Endothelial cell of umbilical vein (primary cell): ENCODE results near the gene BEAN1. TPM values are rescaled to one million over a fixed set of nuclear protein-coding genes. Genes with fewer than 3 reads are reported as not detected.

Source experiments
- BruUV-seq: library from RNA; stranded (reverse); fragments of 400-500 nt; replicated peaks from 2 replicates; lab custom pipeline; 2021; lab: Mats Ljungman, UMichigan
- CTCF ChIA-PET: fragments of 300-600, 350-600 bp; sonication (Branson Sonifier 250); formaldehyde crosslinking; loops from one replicate; lab custom pipeline; 2021; ENCODE audit warnings: antibody characterized with exemption, inconsistent platforms; lab: Charles Lee
- POLR2A ChIA-PET: fragments of 300-600, 350-600 bp; sonication (Branson Sonifier 250); formaldehyde crosslinking; loops from one replicate; lab custom pipeline; 2021; ENCODE audit warnings: antibody characterized with exemption, inconsistent platforms; lab: Charles Lee
- DNase-seq: peaks from one replicate; pipeline ENCODE4 v3.0.0-alpha.2; 2011; ENCODE audit warnings: low read depth, low spot score
- FAIRE-seq: peaks from 2 replicates; lab custom pipeline; 2011; peaks lifted over from hg19 to GRCh38; lab: Jason Lieb, UNC
- H2AFZ ChIP-seq: 2 replicates; pipeline ENCODE4 v1.6.0; 2012; ENCODE audit warnings: low read depth, low read length, control low read depth, inconsistent platforms
- H3K27ac ChIP-seq: 2 replicates; pipeline ENCODE4 v1.5.1; 2011; ENCODE audit warnings: low read depth, mild to moderate bottlenecking, control low read depth, low read length, moderate library complexity; ENCODE audit not compliant: insufficient read depth
- H3K27me3 ChIP-seq, 2 experiments: 2 replicates each; pipeline versions ENCODE4 v1.6.0 to v1.6.1; 2011; ENCODE audit warnings: low read length in 2 of 2, mixed read lengths in 1 of 2; ENCODE audit not compliant: control insufficient read depth in 2 of 2, insufficient read depth in 2 of 2
- H3K36me3 ChIP-seq, 2 experiments: 2 replicates in 1 of 2; 3 replicates in 1 of 2; pipeline ENCODE4 v1.5.1; 2011; ENCODE audit warnings: low read length in 2 of 2, mild to moderate bottlenecking in 1 of 2, moderate library complexity in 1 of 2; ENCODE audit not compliant: control insufficient read depth in 2 of 2, insufficient read depth in 2 of 2; ENCODE audit errors: extremely low read depth in 1 of 2
- H3K4me1 ChIP-seq: 3 replicates; pipeline ENCODE4 v1.5.1; 2011; ENCODE audit warnings: mild to moderate bottlenecking, low read length; ENCODE audit not compliant: control insufficient read depth, insufficient read depth; ENCODE audit errors: extremely low read depth
- H3K4me2 ChIP-seq: 2 replicates; pipeline ENCODE4 v1.6.1; 2011; ENCODE audit warnings: low read length, control low read depth, mixed read lengths; ENCODE audit not compliant: insufficient read depth
- H3K4me3 ChIP-seq, 3 experiments: fragments of 200-600 bp in 1 of 3; sonication (generic), shearing (Covaris generic) in 1 of 3; replicated peaks in 1 of 3; 2 replicates each; pipeline ENCODE4 v1.5.1; 2011 to 2016; ENCODE audit warnings: control low read depth in 3 of 3, low read length in 3 of 3, mild to moderate bottlenecking in 2 of 3, inconsistent platforms in 1 of 3, low read depth in 1 of 3, moderate library complexity in 1 of 3; ENCODE audit not compliant: insufficient read depth in 1 of 3
- H3K79me2 ChIP-seq: 2 replicates; pipeline ENCODE4 v1.6.0; 2012; ENCODE audit warnings: low read length, inconsistent platforms; ENCODE audit not compliant: control insufficient read depth, insufficient read depth
- H3K9ac ChIP-seq: replicated peaks from 2 replicates; pipeline ENCODE3; 2011; ENCODE audit warnings: low read length, control low read depth; ENCODE audit not compliant: insufficient read depth; ENCODE audit errors: extremely low read depth
- H3K9me1 ChIP-seq: replicated peaks from 3 replicates; pipeline ENCODE4 v1.6.0; 2011; ENCODE audit warnings: mild to moderate bottlenecking, low read length; ENCODE audit not compliant: control insufficient read depth, insufficient read depth; ENCODE audit errors: extremely low read depth
- H3K9me3 ChIP-seq: replicated peaks from 2 replicates; pipeline ENCODE4 v1.5.1; 2012; ENCODE audit warnings: low read length, inconsistent platforms; ENCODE audit not compliant: control insufficient read depth, insufficient read depth
- H4K20me1 ChIP-seq: replicated peaks from 2 replicates; pipeline ENCODE3; 2011; ENCODE audit warnings: mild to moderate bottlenecking, low read length; ENCODE audit not compliant: control insufficient read depth, insufficient read depth; ENCODE audit errors: extremely low read depth
- EZH2 ChIP-seq: IDR thresholded peaks from 2 replicates; pipeline ENCODE4 v1.6.1; 2012; ENCODE audit warnings: borderline replicate concordance, low read depth, mild to moderate bottlenecking, moderate library complexity, low read length, inconsistent platforms; ENCODE audit not compliant: severe bottlenecking
- FOS ChIP-seq: IDR thresholded peaks from 2 replicates; pipeline ENCODE4 v1.6.1; 2011; ENCODE audit warnings: mild to moderate bottlenecking, low read length, moderate library complexity, borderline replicate concordance; ENCODE audit not compliant: insufficient read depth
- GATA2 ChIP-seq: IDR thresholded peaks from 2 replicates; pipeline ENCODE4 v1.7.0; 2011; ENCODE audit warnings: low read depth, mild to moderate bottlenecking, moderate library complexity, mixed read lengths, low read length; ENCODE audit not compliant: insufficient read length, insufficient read depth
- JUN ChIP-seq: IDR thresholded peaks from 2 replicates; pipeline ENCODE4 v1.6.1; 2011; ENCODE audit warnings: borderline replicate concordance, low read depth; ENCODE audit not compliant: insufficient read length, insufficient read depth
- MYC ChIP-seq: IDR thresholded peaks from one replicate; pipeline ENCODE4 v1.6.1; 2011; ENCODE audit warnings: mild to moderate bottlenecking, low read depth, low read length
- POLR2A ChIP-seq: IDR thresholded peaks from 2 replicates; pipeline ENCODE4 v1.6.1; 2012; ENCODE audit warnings: low read depth, mild to moderate bottlenecking, control low read depth, low read length
- POLR2AphosphoS5 ChIP-seq: IDR thresholded peaks from 2 replicates; pipeline ENCODE4 v1.6.1; 2012; ENCODE audit warnings: low read depth, mild to moderate bottlenecking, control low read depth, low read length, moderate library complexity; ENCODE audit not compliant: insufficient read depth
- dilution Hi-C: fragments of 300-500 bp; cut with MboI; formaldehyde crosslinking; loops from one replicate; pipeline ENCODE4 v1.15.0; 2019; ENCODE audit warnings: low sequenced_read_pairs; ENCODE audit not compliant: extremely low pct_ligation_motif_present
- intact Hi-C: fragments of 100-400 bp; cut with micrococcal nuclease; formaldehyde crosslinking; loops from one replicate; pipeline ENCODE4 v1.10.0; 2022
- polyA plus RNA-seq, 4 experiments: library from polyadenylated mRNA; depleted of rRNA in 3 of 4; stranded (reverse) in 3 of 4; unstranded in 1 of 4; fragments of >200 nt; gene quantifications; 2 replicates each; pipeline versions ENCODE4 v1.2.1 to v1.2.3, GENCODE V29; 2011 to 2012; ENCODE audit warnings: missing spikeins in 1 of 4
- total RNA-seq: library from RNA; stranded (reverse); gene quantifications from 2 replicates; pipeline ENCODE4 v1.2.3, GENCODE V29; 2021
- TF ChIP-seq, protein P1 (sequence below), 2 donors: IDR thresholded peaks; 1 replicate in 1 of 2; 2 replicates in 1 of 2; pipeline ENCODE4 v1.5.1; 2011; ENCODE audit warnings: low read length in 2 of 2, mild to moderate bottlenecking in 2 of 2, moderate library complexity in 2 of 2, control low read depth in 1 of 2, inconsistent platforms in 1 of 2, low read depth in 1 of 2; ENCODE audit not compliant: insufficient read depth in 1 of 2; ENCODE audit errors: extremely low read depth in 1 of 2
- TF ChIP-seq, protein P2 (sequence below): IDR thresholded peaks from 2 replicates; pipeline ENCODE4 v1.6.1; 2011; ENCODE audit not compliant: insufficient read depth, insufficient read length

The BEAN1 gene
- total and polyA plus RNA-seq, 2 donors (not counting 3 experiments of a cell fraction or from before 2014, with no cell fraction given) = not detected

GRCh38 chr16:66444049-66444481 is 17.0 kb downstream of the BEAN1 start:
- TF ChIP-seq GATA2 (no peak), MYC (no peak), EZH2 (no peak), POLR2A (no peak), JUN (no peak), POLR2AphosphoS5 (no peak), FOS (no peak)
- TF ChIP-seq, protein P1, sequence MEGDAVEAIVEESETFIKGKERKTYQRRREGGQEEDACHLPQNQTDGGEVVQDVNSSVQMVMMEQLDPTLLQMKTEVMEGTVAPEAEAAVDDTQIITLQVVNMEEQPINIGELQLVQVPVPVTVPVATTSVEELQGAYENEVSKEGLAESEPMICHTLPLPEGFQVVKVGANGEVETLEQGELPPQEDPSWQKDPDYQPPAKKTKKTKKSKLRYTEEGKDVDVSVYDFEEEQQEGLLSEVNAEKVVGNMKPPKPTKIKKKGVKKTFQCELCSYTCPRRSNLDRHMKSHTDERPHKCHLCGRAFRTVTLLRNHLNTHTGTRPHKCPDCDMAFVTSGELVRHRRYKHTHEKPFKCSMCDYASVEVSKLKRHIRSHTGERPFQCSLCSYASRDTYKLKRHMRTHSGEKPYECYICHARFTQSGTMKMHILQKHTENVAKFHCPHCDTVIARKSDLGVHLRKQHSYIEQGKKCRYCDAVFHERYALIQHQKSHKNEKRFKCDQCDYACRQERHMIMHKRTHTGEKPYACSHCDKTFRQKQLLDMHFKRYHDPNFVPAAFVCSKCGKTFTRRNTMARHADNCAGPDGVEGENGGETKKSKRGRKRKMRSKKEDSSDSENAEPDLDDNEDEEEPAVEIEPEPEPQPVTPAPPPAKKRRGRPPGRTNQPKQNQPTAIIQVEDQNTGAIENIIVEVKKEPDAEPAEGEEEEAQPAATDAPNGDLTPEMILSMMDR (IDR thresholded peaks at IDR 0.05; ENCODE audit: extremely low read depth in 1 of 2, insufficient read depth in 1 of 2, low read depth in 1 of 2, low read length in 2 of 2) = no peak
- TF ChIP-seq, protein P2, sequence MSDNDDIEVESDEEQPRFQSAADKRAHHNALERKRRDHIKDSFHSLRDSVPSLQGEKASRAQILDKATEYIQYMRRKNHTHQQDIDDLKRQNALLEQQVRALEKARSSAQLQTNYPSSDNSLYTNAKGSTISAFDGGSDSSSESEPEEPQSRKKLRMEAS = no peak
- no peaks in the 10 kb centered on the region for H3K4me1 ChIP-seq
- CTCF ChIA-PET = interaction anchor here (0.8 to 2.0 kb wide), 6 partner anchors 9 to 102 kb away, joined by 3 to 7 read pairs (median 4); no protein-coding TSS in a partner anchor
- H3K9me1 ChIP-seq = no peaks in the 10 kb centered on the region
- FAIRE-seq (no peak), DNase-seq (no peak)
- no peak overlapping the region for H3K4me2 ChIP-seq
- no peaks in the 10 kb centered on the region for H3K9me3 ChIP-seq
- BruUV-seq = no TSS peak
- no peaks in the 10 kb centered on the region for H3K79me2 ChIP-seq
- H3K9ac ChIP-seq = no peak overlapping the region
- H2AFZ ChIP-seq = no peak overlapping the region
- intact Hi-C loops (no loop called here), dilution Hi-C loops (no loop called here)
- H3K36me3 ChIP-seq = no peaks in the 10 kb centered on the region
- POLR2A ChIA-PET = no interaction called here
- H3K27ac ChIP-seq = no peak overlapping the region
- H3K27me3 ChIP-seq = peaks cover 7 to 26% of the 10 kb centered on the region in 2 experiments
- no peak overlapping the region for H3K4me3 ChIP-seq
- H4K20me1 ChIP-seq = no peaks in the 10 kb centered on the region
